Tibial artery (tissue), 4 donors: ENCODE measurements around the gene ST6GALNAC6.

Experiments
- DNase-seq, 2 donors: peaks; one replicate each; pipeline ENCODE4 v3.0.0-alpha.2; 2019
- H3K27ac ChIP-seq, 2 donors: fragments of 200-600 bp; sonication (generic) in 1 of 2; 1 replicate in 1 of 2; 2 replicates in 1 of 2; pipeline ENCODE4 v1.5.1; 2018 to 2019; ENCODE audit warnings: mild to moderate bottlenecking in 1 of 2
- H3K27me3 ChIP-seq, 2 donors: fragments of 200-600 bp; sonication (generic) in 1 of 2; one replicate each; pipeline versions ENCODE4 v1.5.1 to v1.6.0; 2016 to 2019
- H3K36me3 ChIP-seq, 3 donors: fragments of 200-600 bp; sonication (generic) in 2 of 3; one replicate each; pipeline ENCODE4 v1.5.1; 2016 to 2019; ENCODE audit warnings: mild to moderate bottlenecking in 2 of 3
- H3K4me1 ChIP-seq, 4 donors: fragments of 200-600 bp; sonication (generic) in 2 of 4; 1 replicate in 3 of 4; 2 replicates in 1 of 4; pipeline ENCODE4 v1.5.1; 2016 to 2019
- H3K4me3 ChIP-seq, 2 donors: fragments of 200-600 bp; sonication (generic) in 1 of 2; 1 replicate in 1 of 2; 2 replicates in 1 of 2; pipeline ENCODE4 v1.5.1; 2018 to 2019; ENCODE audit warnings: mild to moderate bottlenecking in 2 of 2
- H3K9me3 ChIP-seq, 3 donors: fragments of 200-600 bp; sonication (generic) in 1 of 3; one replicate each; pipeline ENCODE4 v1.5.1; 2016 to 2019
- CTCF ChIP-seq, 2 experiments: fragments of 200-600 bp in 1 of 2; fragments of 450-650 bp in 1 of 2; IDR thresholded peaks; one replicate each; pipeline ENCODE4 v1.5.1; 2017 to 2019; ENCODE audit warnings: antibody characterized with exemption in 2 of 2, mild to moderate bottlenecking in 1 of 2, moderate library complexity in 1 of 2
- intact Hi-C: fragments of 100-400 bp; cut with DNase I; formaldehyde crosslinking; loops from one replicate; pipeline ENCODE4 v1.15.0; 2023; ENCODE audit warnings: low total_unique reads

Gene ST6GALNAC6

DNA sequence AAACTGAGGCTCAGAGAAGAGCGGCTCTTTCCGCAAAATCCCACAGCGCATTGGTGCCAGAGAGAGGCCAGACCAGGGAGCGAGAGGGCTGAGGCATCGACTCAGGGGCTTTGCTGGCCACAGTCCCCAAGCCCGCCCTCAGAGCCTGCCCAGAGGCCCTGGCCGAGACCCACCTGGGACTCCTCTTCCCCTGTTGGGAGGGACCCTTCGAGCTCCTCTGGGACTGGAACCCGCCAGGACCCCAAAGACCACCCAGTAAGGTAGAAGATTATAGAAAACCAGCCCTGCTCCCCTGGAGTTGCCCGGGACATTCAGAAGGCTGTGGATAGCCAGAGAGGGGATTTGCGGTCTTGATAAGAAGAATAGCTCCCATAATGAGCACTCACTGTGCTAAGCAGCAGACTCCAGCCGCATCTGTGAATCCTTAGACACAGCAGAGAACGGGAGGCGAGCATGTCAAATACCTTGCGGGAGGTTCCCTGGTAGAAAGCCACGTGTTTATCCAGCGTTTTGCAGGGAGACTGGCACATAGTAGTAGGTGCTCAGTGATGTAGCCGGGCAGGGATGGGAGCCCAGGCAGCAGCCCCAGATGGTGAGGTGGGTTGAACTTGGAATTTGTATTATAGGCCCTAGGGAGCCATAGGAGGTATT lies 21.3 kb downstream of the ST6GALNAC6 start:
- intact Hi-C loops: no loop called here
- peaks cover 0 to 13% (median under 1%) of the 10 kb centered on the region in 3 donors for H3K36me3 ChIP-seq
- no peaks in the 10 kb centered on the region for H3K9me3 ChIP-seq
- H3K27me3 ChIP-seq: no peaks in the 10 kb centered on the region
- H3K4me1 ChIP-seq: peaks cover 0 to 54% (median 51%) of the 10 kb centered on the region in 4 donors
- DNase-seq: no peak
- peak overlapping the region; percentile 63 to 66 for H3K4me3 ChIP-seq
- peak overlapping the region; percentile 76 to 81 for H3K27ac ChIP-seq
- TF ChIP-seq CTCF (IDR thresholded peaks at IDR 0.05): no peak

GRCh38 chr9:127877566-127877998 lies 21.8 kb downstream of the ST6GALNAC6 start, which contains the start of gene AK1:
Gene AK1 (minus strand): TSS chr9:127877675. CDS start chr9:127874617, 3,058 bp downstream.
- no peak for TF ChIP-seq CTCF (IDR thresholded peaks at IDR 0.05)
- DNase-seq: peak; percentile 80 to 93
- intact Hi-C loops: no loop called here
- Histone ChIP-seq H3K27ac (peak within 1 kb of the TSS; percentile 76 to 81), H3K36me3 (peaks cover 0 to 13% (median 6%) of the 10 kb centered on the region in 3 donors), H3K4me3 (peak within 1 kb of the TSS; percentile 63 to 66), H3K27me3 (no peaks in the 10 kb centered on the region), H3K4me1 (peaks cover 0 to 55% (median 53%) of the 10 kb centered on the region in 4 donors), H3K9me3 (no peaks in the 10 kb centered on the region)

- intact Hi-C loops: no loop called here
- Histone ChIP-seq H3K27me3 (no peaks in the 10 kb centered on the region), H3K4me1 (peaks cover 0 to 55% (median 53%) of the 10 kb centered on the region in 4 donors), H3K4me3 (peak overlapping the region; percentile 63 to 66), H3K36me3 (peaks cover 0 to 18% (median 12%) of the 10 kb centered on the region in 3 donors), H3K27ac (peak overlapping the region; percentile 76 to 81), H3K9me3 (no peaks in the 10 kb centered on the region)
- TF ChIP-seq CTCF (IDR thresholded peaks at IDR 0.05): no peak
- DNase-seq: no peak
These were observed 22.4 kb downstream of the ST6GALNAC6 start for GRCh38 chr9:127876764-127877562.

- peaks cover 0 to 26% (median 18%) of the 10 kb centered on the region in 3 donors for H3K36me3 ChIP-seq
- intact Hi-C loops: no loop called here
- no peaks in the 10 kb centered on the region for H3K9me3 ChIP-seq
- peak overlapping the region; percentile 76 to 81 for H3K27ac ChIP-seq
- TF ChIP-seq CTCF (IDR thresholded peaks at IDR 0.05): no peak
- no peak for DNase-seq
- H3K4me1 ChIP-seq: peaks cover 0 to 55% (median 53%) of the 10 kb centered on the region in 4 donors
- peak overlapping the region; percentile 63 to 66 for H3K4me3 ChIP-seq
- no peaks in the 10 kb centered on the region for H3K27me3 ChIP-seq
These were observed 23.2 kb downstream of the ST6GALNAC6 start for GRCh38 chr9:127876026-127876763.

- H3K27ac ChIP-seq: peak overlapping the region; percentile 76 to 81
- no peak overlapping the region for H3K4me3 ChIP-seq
- H3K4me1 ChIP-seq: peaks cover 0 to 55% (median 53%) of the 10 kb centered on the region in 4 donors
- intact Hi-C loops: no loop called here
- DNase-seq: no peak
- H3K9me3 ChIP-seq: no peaks in the 10 kb centered on the region
- H3K27me3 ChIP-seq: no peaks in the 10 kb centered on the region
- TF ChIP-seq CTCF (IDR thresholded peaks at IDR 0.05): no peak
- peaks cover 0 to 33% (median 22%) of the 10 kb centered on the region in 3 donors for H3K36me3 ChIP-seq
These were observed 24.0 kb downstream of the ST6GALNAC6 start for GRCh38 chr9:127875306-127875966.
